HFF-Myc (cell line): ENCODE measurements around the gene GALNS.

Experiments
- DNase-seq: peaks from one replicate; pipeline ENCODE4 v3.0.0-alpha.2; 2011; ENCODE audit warnings: low read depth; ENCODE audit errors: extremely low read depth
- H3K4me3 ChIP-seq: replicated peaks from 2 replicates; pipeline ENCODE4 v1.5.1; 2011; ENCODE audit warnings: low read depth, mild to moderate bottlenecking, control low read depth, low read length
- CTCF ChIP-seq: IDR thresholded peaks from 2 replicates; pipeline ENCODE4 v1.5.1; 2012; ENCODE audit warnings: mild to moderate bottlenecking, low read depth, low read length, control low read depth; ENCODE audit errors: missing control alignments

Gene GALNS

GRCh38 chr16:88764913-88765349, 91.8 kb downstream of the GALNS start:
- no peak for TF ChIP-seq CTCF
- no peak overlapping the region for H3K4me3 ChIP-seq
- no peak for DNase-seq

DNA sequence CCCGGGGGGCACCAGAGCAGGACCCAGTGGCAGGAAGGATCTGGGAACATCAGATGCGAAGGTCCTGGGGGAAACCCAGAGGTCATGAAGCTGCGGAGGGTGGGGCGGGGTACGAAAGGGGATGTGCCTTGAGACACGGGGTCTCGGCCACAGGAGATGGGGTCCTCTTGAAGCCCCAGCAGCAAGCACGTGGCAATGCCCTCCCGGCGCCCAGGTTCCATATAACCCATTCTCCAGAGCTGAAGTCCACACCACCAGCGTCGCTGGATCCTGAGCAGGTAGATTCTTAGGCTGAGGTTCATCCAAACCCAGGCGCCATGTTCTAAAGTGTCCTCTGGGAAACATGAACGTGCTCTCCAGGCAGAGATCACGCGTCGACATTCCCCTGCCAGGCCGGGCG, 92.7 kb downstream of the GALNS start:
- no peak for TF ChIP-seq CTCF
- no peak overlapping the region for H3K4me3 ChIP-seq
- DNase-seq: no peak
